HEK293T (cell line): ENCODE results near the gene APRT.

Experiments
- CTCF ChIA-PET: fragments of 350-600 bp; formaldehyde crosslinking; extraction: SDS; loops from one replicate; lab custom pipeline; 2021; ENCODE audit warnings: antibody characterized with exemption, inconsistent platforms; lab: Yijun Ruan, JAX
- POLR2A ChIA-PET: fragments of 350-600 bp; formaldehyde crosslinking; extraction: SDS; loops from one replicate; lab custom pipeline; 2020; ENCODE audit warnings: antibody characterized with exemption, inconsistent platforms; lab: Yijun Ruan, JAX
- DNase-seq: peaks from one replicate; pipeline ENCODE4 v3.0.0; 2012; ENCODE audit warnings: mixed read lengths; ENCODE audit errors: extremely low spot score
- ARNT ChIP-seq: fragments of 450-650 bp; IDR thresholded peaks from 2 replicates; pipeline ENCODE4 v1.6.1; 2017; ENCODE audit warnings: mild to moderate bottlenecking
- BHLHE40 ChIP-seq: fragments of 450-650 bp; IDR thresholded peaks from 2 replicates; pipeline ENCODE4 v1.6.1; 2016; ENCODE audit warnings: mild to moderate bottlenecking, moderate library complexity, borderline replicate concordance
- CTBP1 ChIP-seq: fragments of 450-650 bp; IDR thresholded peaks from 2 replicates; pipeline ENCODE4 v1.6.1; 2016; ENCODE audit warnings: borderline replicate concordance
- ELF4 ChIP-seq: fragments of 450-650 bp; IDR thresholded peaks from 2 replicates; pipeline ENCODE4 v1.6.1; 2017; ENCODE audit warnings: antibody characterized with exemption
- FOXA1 ChIP-seq: fragments of 450-650 bp; IDR thresholded peaks from 2 replicates; pipeline ENCODE4 v1.6.1; 2016; ENCODE audit warnings: mild to moderate bottlenecking
- FOXK2 ChIP-seq: fragments of 450-650 bp; IDR thresholded peaks from 2 replicates; pipeline ENCODE4 v1.6.1; 2016; ENCODE audit warnings: mild to moderate bottlenecking
- FOXM1 ChIP-seq: fragments of 450-650 bp; IDR thresholded peaks from 2 replicates; pipeline ENCODE4 v1.6.1; 2017; ENCODE audit warnings: mild to moderate bottlenecking, borderline replicate concordance
- HDGF ChIP-seq: fragments of 450-650 bp; IDR thresholded peaks from 2 replicates; pipeline ENCODE4 v1.6.1; 2017; ENCODE audit warnings: antibody characterized with exemption, borderline replicate concordance
- L3MBTL2 ChIP-seq: fragments of 450-650 bp; conservative IDR thresholded peaks from 2 replicates; pipeline ENCODE4 v1.6.1; 2016; ENCODE audit warnings: mild to moderate bottlenecking
- LEF1 ChIP-seq: fragments of 450-650 bp; IDR thresholded peaks from 2 replicates; pipeline ENCODE4 v1.6.1; 2017; ENCODE audit warnings: mild to moderate bottlenecking, borderline replicate concordance
- NFRKB ChIP-seq: fragments of 450-650 bp; IDR thresholded peaks from 2 replicates; pipeline ENCODE4 v1.6.1; 2016; ENCODE audit warnings: mild to moderate bottlenecking, moderate library complexity
- PKNOX1 ChIP-seq: fragments of 450-650 bp; IDR thresholded peaks from 2 replicates; pipeline ENCODE4 v1.6.1; 2016
- SP1 ChIP-seq: fragments of 450-650 bp; IDR thresholded peaks from 2 replicates; pipeline ENCODE4 v1.6.1; 2017
- SUZ12 ChIP-seq: fragments of 450-650 bp; IDR thresholded peaks from 2 replicates; pipeline ENCODE4 v1.6.1; 2016; ENCODE audit warnings: mild to moderate bottlenecking
- TARDBP ChIP-seq: fragments of 450-650 bp; IDR thresholded peaks from 2 replicates; pipeline ENCODE4 v1.6.1; 2016
- ZNF384 ChIP-seq: fragments of 450-650 bp; IDR thresholded peaks from 2 replicates; pipeline ENCODE4 v1.6.1; 2016

Gene APRT

GRCh38 chr16:88830783-88831182, 19.1 kb upstream of the APRT start:
- ChIA-PET POLR2A (no interaction called here), CTCF (no interaction called here)
- no peak for DNase-seq
- TF ChIP-seq LEF1, result no peak
- no peak for TF ChIP-seq PKNOX1
- TF ChIP-seq TARDBP, result no peak
- no peak for TF ChIP-seq NFRKB
- TF ChIP-seq BHLHE40, result no peak
- TF ChIP-seq FOXK2, result no peak
- no peak for TF ChIP-seq CTBP1
- TF ChIP-seq SUZ12, result no peak
- no peak for TF ChIP-seq FOXM1
- no peak for TF ChIP-seq ELF4
- TF ChIP-seq L3MBTL2, result no peak
- TF ChIP-seq ZNF384, result no peak
- no peak for TF ChIP-seq FOXA1
- no peak for TF ChIP-seq SP1

DNA sequence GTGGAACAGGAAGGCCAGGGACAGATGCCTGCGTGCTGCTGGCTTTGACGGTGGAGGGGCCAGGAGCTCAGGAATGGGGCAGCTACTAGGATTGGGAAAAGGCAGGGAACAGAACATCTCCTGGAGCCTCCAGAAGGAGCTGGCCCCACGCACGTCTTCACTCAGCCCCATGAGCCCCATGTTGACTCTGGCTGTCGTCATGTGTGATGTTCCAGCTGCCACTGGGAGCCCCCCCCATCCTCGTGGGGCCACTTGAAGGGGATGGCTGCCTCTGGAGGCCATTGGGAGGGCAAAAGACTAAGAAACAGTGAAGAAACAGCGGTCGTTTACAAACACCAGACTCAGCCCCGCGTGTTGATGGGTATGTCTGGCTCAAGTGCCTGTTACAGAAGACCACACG, 18.5 kb upstream of the APRT start:
- TF ChIP-seq CTBP1, result no peak
- no peak for TF ChIP-seq ARNT
- no peak for TF ChIP-seq PKNOX1
- no peak for TF ChIP-seq FOXK2
- no peak for TF ChIP-seq ZNF384
- TF ChIP-seq ELF4, result no peak
- no peak for TF ChIP-seq TARDBP
- TF ChIP-seq HDGF, result no peak
- no peak for TF ChIP-seq L3MBTL2
- no peak for TF ChIP-seq NFRKB
- CTCF ChIA-PET, result no interaction called here
- POLR2A ChIA-PET, result no interaction called here

DNA sequence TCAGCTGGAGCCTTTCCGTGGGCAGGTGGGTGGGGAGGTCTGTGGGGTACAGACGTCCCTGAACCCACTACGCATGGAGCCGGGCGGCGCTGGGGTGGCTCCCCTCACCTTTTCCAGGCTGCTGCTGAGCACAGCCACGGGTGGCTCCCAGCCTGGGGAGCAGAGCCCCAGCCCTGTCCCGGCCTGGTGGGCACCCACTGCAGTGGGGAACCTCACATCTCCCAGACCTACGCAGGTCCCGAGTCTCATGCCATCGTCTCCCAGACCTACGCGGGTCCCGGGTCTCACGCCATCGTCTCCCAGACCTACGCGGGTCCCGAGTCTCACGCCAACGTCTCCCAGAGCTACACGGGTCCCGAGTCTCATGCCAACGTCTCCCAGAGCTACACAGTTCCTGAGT, 17.0 kb upstream of the APRT start:
- DNase-seq, result no peak
- ChIA-PET CTCF (no interaction called here), POLR2A (no interaction called here)
- no peak for TF ChIP-seq L3MBTL2
- TF ChIP-seq LEF1, result no peak
- no peak for TF ChIP-seq HDGF
- TF ChIP-seq BHLHE40, result no peak
- TF ChIP-seq FOXA1, result no peak
- TF ChIP-seq SUZ12, result no peak
- TF ChIP-seq FOXK2, result no peak
- TF ChIP-seq NFRKB, result no peak
- TF ChIP-seq ZNF384, result no peak
- no peak for TF ChIP-seq TARDBP

More for the DNA sequence above, 18.5 kb upstream of the APRT start:
- no peak for DNase-seq

DNA sequence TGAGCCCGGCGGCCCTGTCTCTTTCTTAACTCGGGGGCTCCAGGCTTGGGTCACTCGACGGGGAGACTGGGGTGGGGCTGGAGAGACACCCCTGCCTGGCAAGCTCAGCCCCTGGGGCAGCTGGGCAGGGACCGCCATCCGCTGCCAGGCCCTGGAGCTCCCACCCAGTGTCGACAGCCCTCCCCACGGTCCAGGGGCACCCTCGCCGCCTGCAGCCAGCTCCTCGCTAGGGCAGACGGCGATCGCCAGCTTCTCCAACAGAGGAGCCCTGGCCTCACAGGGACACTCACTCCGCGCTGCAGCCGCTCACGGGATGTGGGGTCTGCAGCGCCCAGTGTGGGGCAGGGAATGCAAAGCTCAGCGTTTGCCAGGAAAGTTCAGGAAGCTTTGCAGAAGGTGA, 16.0 kb upstream of the APRT start:
- DNase-seq, result no peak
- TF ChIP-seq NFRKB (no peak), ELF4 (no peak), LEF1 (no peak)
- ChIA-PET POLR2A (interaction anchor here (0.8 kb wide), 1 partner anchor 16 kb away, joined by 3 read pairs; the partner anchor contains the start of gene APRT), CTCF (no interaction called here)

- ChIA-PET CTCF (interaction anchor here (0.6 kb wide), 1 partner anchor 205 kb away, joined by 3 read pairs; no protein-coding TSS in a partner anchor), POLR2A (no interaction called here)
- no peak for DNase-seq
- no peak for TF ChIP-seq LEF1
- no peak for TF ChIP-seq BHLHE40
- no peak for TF ChIP-seq SUZ12
- TF ChIP-seq FOXK2, result no peak
- no peak for TF ChIP-seq PKNOX1
- no peak for TF ChIP-seq CTBP1
- no peak for TF ChIP-seq FOXM1
- no peak for TF ChIP-seq TARDBP
- no peak for TF ChIP-seq L3MBTL2
- TF ChIP-seq ZNF384, result no peak
- no peak for TF ChIP-seq FOXA1
- no peak for TF ChIP-seq NFRKB
- TF ChIP-seq SP1, result no peak
- TF ChIP-seq ELF4, result no peak
- TF ChIP-seq HDGF, result no peak
- TF ChIP-seq ARNT, result no peak
These were observed 14.5 kb upstream of the APRT start for GRCh38 chr16:88826070-88826840.

DNA sequence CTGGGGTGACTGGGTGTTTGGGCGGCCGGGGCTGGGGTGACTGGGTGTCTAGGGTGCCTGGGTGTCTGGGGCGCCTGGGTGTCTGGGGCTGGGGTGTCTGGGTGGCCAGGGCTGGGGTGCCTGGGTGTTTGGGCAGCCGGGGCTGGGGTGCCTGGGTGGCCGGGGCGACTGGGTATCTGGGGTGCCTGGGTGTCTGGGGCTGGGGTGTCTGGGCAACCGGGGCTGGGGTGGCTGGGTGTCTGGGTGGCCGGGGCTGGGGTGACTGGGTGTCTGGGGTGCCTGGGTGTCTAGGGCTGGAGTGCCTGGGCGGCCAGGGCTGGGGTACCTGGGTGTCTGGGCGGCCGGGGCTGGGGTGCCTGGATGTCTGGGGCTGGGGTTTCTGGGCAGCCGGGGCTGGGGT, 13.4 kb upstream of the APRT start:
- CTCF ChIA-PET, result no interaction called here
- DNase-seq, result no peak
- POLR2A ChIA-PET, result no interaction called here
- TF ChIP-seq ZNF384 (no peak), TARDBP (no peak), LEF1 (no peak), NFRKB (no peak), ELF4 (no peak), CTBP1 (no peak), FOXK2 (no peak)
